Measurements from ENCODE around the gene GRIN1.

GRCh38 chr9:137110147-137110910, 28.6 kb upstream of the GRIN1 start:
- TF ChIP-seq CTCF (IDR thresholded peaks at IDR 0.05; ENCODE audit: low read depth, low read length) (no peak), POLR2A (IDR thresholded peaks at IDR 0.05; ENCODE audit: extremely low read depth, insufficient read length) (no peak), MAX (IDR thresholded peaks at IDR 0.05; ENCODE audit: low read depth, low read length) (no peak)

Measured in NB4 (cell line).